GM21423 (cell line): ENCODE data around the gene KRTAP4-8.
"Not testable (repeated sequence)": the region's sequence is repeated elsewhere in the genome, so short reads cannot be mapped to it uniquely, and the experiment has no call there.

Experiments used
- ATAC-seq: cut with Tn5 transposase; IDR thresholded peaks from one replicate; pipeline ENCODE4 v1.9.1; 2021; ENCODE audit warnings: mild to moderate bottlenecking, moderate library complexity; ENCODE audit not compliant: unreplicated experiment

KRTAP4-8 gene

DNA sequence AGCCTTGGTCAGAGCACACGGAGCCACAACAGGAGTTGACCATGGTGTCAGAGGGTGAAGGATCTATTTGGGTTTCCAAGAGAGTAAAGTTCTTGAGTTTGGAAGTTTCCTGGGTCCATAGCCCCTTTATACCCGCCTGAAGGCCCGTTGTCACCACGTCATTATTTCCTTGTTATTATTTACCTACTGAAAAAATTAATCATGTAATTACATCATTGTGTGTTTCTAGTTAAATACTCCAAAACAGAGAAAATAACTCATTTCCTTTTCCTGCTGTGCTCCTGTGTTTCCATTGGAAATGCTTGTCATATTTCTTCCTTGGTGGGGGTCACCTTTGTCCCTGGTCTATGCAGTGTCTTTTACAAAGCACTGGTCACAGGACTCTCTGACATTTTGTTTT is at the start of gene KRTAP4-8:
KRTAP4-8 (minus strand) TSS at position 101 of the 400 bp plus-strand sequence; CDS start at position 43, 58 bp downstream.
- no peak for ATAC-seq

DNA sequence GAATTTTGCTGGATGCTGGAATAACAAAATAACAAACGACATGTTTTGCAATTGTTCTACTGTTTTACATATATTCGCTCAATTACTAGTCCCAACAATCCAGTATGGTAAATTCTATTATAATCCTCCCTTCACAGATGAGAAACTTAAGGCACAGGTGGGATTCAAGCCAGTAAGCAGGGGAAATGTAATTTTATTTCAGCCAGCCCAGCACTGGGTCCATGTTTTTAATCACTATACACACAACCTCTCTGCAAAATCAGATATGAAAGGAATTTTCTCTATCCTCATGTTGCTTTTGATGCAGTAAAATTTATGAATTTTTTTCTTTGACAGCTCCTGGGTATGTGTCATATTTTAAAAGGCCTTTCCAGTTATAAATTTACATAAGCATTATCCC is 47.3 kb upstream of the KRTAP4-8 start:
- no peak for ATAC-seq

DNA sequence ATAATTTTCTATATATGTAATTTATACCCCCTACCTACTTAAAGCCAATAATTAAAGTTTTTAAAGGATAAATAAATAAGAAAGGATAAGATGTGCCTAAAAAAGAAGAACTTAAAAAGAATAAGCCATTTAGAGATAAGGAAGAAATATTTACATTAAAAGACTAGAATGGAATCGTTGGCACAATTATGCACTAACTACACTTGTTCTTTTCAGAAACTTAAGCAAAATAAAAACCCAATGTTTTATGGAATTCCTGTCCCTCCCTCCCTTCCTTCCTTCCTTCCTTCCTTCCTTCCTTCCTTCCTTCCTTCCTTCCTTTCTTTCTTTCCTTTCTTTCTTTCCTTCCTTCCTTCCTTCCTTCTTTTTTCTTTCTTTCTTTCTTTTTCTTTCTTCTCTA is 46.9 kb upstream of the KRTAP4-8 start:
- no peak for ATAC-seq

DNA sequence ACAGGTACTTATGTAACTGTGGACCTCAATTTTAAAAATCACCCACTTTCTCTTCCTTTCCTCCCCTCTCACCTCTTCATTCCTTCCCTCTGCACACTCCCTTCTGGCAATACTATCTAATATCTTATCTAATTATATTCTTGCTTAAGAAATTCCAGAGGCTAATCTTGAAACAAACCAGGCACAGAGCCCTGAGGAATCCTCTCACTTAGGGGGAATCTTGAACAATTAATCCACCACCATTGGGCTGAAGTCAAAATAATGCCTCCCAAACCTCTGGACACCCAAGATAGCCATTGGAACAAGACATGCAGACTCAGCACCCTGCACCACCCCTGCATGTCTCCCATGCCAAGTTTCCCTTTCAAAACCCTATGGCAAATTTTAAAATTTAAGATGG is 43.4 kb upstream of the KRTAP4-8 start:
- ATAC-seq, result no peak

DNA sequence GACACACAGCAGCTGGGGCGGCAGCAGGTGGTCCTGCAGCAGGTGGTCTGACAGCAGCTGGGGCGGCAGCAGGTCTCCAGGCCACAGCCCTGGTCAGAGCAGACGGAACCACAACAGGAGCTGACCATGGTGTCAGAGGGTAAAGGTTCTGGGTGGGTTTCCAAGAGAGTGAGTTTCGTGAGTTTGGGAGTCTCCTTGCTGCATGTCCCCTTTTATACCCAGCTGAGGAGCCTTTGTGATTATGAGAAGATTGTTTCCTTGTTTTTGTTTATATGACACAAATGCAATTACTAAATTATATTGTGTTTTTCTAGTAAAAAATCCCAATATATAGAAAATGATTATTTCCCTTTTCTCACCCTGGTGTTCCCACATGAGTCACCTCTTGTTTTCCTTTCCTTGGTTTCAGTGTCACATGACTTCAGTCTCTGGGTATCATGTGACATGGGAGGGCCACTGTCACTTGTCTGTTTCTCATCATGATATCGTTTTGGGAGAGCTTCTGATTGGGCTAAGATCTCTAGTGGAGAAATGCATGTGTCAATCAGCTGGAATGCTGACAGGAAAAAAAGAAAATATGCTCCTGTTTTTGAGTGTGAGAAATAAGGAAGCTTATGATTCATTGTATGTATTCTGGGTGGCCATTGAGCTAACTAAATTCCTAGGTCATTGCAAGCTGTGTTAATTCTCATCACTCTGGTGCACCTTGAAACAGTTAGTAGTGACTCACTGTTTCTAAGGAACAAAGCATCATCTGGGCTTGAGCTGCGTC is 42.6 kb upstream of the KRTAP4-8 start, which contains the start of gene KRTAP4-6:
KRTAP4-6 (minus strand) TSS at position 185 of the 772 bp plus-strand sequence; CDS start at position 128, 57 bp downstream.
- ATAC-seq, result no peak

DNA sequence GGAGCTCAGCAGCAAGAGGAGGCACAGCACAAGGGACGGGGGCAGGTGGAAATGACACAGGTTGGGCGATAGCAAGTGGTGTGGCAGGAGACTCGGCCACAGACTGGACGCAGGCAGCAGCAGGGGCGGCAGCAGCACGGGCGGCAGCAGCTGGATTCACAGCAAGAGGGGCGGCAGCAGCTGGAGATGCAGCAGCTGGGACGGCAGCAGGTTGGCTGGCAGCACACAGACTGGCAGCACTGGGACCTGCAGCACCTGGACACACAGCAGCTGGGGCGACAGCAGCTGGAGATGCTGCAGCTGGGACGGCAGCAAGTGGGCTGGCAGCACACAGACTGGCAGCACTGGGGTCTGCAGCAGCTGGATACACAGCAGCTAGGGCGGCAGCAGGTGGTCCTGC is 41.9 kb upstream of the KRTAP4-8 start:
- not testable (repeated sequence) for ATAC-seq

DNA sequence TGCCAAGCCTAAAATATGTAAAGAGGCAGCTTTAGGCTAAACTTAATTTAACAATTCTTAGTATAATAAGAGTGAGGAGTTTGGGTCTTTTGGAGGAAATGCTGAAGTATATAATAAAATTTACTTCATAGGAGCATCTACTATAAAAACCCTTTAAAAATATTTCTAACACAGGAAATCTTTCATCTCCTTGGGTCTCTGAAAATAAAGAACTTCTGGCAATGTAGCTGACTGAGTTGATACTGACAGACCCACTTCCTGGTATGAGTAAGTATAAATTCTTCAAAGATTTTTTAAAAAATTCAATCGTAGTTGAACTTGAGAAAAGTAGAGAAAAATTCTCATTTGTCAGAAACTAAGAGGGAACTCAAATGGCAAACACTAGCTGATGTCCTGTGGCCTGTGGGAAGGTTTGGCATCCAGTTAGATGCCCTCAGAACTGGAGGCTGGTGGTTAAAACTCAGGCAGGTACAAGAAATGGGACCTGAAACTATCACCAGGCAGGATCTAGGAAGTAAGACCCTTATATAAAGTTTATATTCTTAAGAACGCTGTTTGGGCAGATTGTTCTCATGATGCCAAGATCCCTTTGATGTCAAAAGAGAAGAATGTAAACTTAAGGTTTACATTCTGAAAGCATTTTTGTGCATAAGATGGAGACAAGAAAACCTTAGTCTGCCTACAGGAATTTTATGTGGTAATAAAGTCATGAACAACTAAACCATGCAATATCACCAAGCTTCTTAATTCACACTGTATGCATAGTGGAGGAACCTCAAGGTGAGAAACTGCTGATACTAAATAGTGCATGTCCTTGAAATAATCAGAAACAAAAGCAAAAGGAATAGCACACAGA is 36.2 kb upstream of the KRTAP4-8 start:
- ATAC-seq, result no peak

DNA sequence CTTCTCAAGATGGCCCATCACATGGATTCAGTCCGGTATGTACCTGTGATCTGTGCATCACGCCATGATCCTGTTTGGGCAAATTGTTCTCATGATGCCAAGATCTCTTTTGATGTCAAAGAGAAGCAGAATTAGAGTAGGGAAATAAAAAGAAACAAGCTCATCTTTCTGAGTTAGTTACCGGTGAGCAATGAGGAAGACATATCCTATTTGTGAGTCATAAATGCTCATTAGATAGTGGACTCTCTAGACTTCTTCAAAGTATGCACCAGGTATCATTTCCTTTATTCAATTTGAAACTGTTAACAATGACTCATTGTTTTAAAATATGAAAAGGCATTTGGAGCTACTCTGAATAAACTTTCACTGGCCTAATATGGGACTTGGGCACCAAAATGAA is 34.0 kb upstream of the KRTAP4-8 start:
- ATAC-seq, result no peak

DNA sequence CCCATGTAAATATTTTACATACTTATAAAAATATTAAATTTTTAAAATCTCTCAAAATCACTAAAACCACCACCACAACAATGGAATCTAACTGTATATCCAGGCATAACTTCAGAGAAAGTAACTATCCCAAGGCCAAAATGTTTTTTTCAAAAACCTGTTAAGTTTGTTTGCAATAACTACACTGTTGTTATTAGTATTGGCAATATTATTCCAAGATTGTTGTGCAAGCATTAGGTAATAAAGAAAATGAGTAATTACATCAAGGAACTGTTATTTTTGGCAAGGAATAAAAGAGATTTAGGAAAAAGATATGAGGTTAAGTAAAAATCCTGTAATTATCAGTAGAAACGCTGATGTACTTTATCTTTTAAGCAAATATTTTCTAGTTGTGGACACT is 29.4 kb upstream of the KRTAP4-8 start:
- ATAC-seq, result no peak

DNA sequence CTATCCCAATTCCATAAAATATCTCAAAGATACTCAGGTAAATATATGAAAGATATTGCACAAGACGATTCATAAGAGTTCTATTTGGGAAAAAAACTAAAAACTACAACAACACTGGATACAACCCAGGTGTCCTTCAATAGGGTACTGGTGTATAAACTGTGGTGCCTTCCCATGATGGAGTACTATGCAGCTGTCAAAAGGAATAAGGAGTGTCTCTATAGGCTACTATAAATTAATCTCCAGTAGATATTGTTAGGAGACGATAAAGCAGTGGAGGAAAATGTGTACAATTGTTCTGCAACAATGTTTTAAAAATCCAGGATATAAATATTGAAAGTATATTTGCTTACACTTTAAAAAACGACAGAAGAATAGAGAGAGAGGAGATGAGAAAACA is 28.5 kb upstream of the KRTAP4-8 start:
- ATAC-seq, result no peak

DNA sequence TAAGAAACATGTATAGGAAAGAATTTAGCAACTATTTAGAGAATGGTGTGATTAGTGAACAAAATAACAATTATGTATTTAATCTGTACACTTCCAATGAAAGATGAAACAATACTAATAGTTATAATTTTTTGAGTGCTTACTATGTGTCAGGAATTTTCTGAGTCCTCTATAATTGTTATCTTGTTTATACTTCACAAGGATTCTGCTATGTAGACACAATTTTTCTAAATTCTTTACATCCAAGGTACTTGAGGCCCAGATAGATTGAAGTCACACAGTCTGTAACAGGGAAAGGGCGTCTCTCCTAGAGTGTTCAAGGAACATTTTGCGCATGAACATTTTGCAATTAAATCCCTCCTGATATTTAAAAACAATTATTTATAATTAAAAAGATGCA is 27.1 kb upstream of the KRTAP4-8 start:
- no peak for ATAC-seq

DNA sequence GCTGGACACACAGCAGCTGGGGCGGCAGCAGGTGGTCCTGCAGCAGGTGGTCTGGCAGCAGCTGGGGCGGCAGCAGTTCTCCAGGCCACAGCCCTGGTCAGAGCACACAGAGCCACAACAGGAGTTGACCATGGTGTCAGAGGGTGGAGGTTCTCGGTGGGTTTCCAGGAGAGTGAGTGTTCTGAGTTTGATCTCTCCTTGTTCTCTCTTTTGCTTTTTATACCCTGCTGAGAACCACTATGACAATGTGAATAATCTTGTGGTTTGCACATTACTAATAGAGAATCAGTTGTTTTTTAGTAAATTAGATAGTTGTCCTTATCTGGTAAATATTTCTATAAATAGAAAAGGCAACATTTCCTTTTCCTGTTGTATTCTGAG is 26.0 kb upstream of the KRTAP4-8 start, which contains the start of gene KRTAP4-12:
KRTAP4-12 (minus strand) TSS at position 192 of the 381 bp plus-strand sequence; CDS start at position 132, 60 bp downstream.
- not testable (repeated sequence) for ATAC-seq

DNA sequence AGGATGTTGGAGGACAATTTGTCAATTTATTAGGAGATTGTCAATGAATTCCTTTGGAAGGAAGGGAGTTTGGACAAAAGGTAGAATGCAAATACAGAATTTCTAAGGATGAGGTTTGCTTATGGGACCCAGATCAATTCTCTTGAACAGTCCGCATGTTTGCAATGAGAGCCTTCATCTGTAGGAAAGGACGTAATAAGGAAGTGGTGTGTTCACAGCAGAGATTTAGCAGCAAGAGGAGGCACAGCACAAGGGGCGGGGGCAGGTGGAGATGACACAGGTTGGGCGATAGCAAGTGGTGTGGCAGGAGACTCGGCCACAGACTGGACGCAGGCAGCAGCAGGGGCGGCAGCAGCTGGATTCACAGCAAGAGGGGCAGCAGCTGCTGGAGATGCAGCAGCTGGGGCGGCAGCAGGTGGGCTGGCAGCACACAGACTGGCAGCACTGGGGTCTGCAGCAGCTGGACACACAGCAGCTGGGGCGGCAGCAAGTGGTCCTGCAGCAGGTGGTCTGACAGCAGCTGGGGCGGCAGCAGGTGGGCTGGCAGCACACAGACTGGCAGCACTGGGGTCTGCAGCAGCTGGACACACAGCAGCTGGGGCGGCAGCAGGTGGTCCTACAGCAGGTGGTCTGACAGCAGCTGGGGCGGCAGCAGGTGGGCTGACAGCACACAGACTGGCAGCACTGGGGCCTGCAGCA is 25.5 kb upstream of the KRTAP4-8 start:
- ATAC-seq, result not testable (repeated sequence)

DNA sequence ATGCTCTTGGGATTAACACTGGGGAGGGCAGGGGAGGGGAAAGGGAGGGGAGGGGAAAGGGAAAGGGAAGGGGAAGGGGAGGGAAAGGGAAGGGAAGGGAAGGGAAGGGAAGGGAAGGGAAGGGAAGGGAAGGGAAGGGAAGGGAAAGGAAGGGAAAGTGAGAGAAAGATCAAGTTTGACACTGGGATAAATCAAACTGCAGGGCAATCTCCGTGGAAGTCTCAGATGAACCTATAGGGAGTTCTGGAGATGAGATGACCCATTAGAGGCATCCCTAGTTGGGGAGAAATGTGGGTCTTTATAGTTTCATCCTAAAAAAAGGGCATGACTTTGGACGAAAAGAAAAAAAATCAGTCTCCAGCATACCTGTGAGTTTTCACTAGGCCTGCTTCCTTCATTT is 23.8 kb upstream of the KRTAP4-8 start:
- ATAC-seq, result no peak

DNA sequence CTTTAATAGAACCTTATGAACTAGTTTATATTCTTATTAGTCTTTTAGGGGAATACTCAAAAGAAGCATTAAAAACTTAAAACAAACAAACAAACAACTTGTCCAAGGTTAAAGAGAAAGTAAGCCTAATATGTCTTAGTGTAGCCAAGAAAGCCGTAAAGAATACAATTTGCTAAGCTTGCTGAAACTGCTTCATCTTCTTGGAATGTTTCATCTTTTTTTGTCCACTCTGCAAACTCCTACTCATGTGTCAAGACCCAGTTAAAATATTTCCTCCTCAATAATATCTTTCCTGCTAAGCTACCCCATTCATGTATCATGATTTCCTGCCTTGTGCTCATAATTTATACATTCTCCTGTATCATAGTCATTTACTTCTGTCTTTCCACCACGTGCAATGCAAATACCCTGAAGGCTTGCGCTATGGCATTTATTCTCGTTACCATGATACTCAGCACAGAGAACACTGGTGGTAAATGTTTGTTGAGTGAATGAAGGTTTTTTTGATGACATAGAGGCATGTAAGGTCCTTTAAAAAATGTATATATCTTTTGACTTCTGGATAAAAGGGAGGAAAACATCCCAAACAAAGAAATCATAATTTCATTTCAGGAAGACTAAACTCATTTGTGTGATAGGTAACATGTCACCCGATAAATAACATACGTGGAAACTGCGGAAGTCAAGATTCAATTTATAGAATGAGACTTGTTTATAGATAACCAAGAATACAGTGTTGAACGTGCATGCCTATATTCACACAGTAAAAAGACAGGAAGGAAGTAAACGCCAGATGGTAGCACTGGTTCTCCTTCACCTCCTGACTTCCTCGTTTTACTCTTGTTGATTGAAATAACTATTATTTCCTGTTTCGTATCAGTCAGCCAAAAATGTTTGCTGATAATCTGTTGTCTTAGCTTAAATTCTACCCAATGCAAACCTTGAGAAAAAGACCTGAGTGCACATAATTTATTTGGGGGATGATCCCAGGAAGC is 22.1 kb upstream of the KRTAP4-8 start:
- not testable (repeated sequence) for ATAC-seq

DNA sequence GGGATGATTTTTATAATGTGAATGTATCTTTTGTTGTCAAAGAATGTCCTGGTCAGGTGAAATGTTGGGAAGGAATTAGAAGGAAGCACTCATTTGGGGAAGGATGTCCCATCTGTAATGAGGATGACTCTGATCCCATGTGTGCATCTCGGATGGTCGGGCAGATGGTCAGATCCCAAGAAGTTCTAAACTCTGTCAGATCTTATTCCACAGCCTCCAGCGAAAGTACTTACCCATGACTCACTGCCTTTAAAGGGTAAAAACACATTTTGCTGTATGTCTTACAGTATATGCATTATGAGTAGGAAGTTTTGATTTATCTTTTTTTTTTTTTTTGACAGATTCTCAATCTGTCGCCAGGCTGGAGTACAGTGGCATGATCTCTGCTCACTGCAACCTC is 20.8 kb upstream of the KRTAP4-8 start:
- ATAC-seq, result no peak

DNA sequence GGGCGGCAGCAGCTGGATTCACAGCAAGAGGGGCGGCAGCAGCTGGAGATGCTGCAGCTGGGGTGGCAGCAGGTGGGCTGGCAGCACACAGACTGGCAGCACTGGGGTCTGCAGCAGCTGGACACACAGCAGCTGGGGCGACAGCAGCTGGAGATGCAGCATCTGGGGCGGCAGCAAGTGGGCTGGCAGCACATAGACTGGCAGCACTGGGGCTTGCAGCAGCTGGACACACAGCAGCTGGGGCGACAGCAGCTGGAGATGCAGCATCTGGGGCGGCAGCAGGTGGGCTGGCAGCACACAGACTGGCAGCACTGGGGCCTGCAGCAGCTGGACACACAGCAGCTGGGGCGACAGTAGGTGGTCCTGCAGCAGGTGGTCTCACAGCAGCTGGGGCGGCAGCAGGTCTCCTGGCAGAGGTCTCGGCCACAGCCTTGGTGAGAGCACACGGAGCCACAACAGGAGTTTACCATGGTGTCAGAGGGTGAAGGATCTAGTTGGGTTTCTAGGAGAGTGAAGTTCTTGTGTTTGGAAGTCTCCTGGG is 20.0 kb upstream of the KRTAP4-8 start, which contains the start of gene KRTAP4-11:
KRTAP4-11 (minus strand) TSS at position 528 of the 541 bp plus-strand sequence; CDS start at position 470, 58 bp downstream.
- ATAC-seq, result not testable (repeated sequence)

DNA sequence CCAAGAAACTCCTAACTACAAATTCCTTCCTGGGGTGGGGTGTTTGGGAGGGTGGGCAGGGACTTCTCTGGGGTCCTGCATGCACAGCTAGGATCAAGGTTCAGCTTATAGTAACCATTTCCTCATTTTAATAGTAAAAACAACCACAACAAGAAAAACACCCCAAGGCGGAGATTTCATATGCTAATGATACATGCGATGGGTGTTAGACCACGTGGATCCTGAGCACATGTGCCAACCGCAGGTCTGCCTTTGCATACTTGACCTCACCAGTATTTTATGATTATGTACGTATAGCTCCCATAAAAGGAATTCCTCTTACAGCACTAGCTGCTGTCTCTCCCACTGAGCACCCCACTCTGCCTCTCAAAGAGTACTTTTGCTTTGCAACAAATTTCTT is 18.4 kb upstream of the KRTAP4-8 start:
- no peak for ATAC-seq

DNA sequence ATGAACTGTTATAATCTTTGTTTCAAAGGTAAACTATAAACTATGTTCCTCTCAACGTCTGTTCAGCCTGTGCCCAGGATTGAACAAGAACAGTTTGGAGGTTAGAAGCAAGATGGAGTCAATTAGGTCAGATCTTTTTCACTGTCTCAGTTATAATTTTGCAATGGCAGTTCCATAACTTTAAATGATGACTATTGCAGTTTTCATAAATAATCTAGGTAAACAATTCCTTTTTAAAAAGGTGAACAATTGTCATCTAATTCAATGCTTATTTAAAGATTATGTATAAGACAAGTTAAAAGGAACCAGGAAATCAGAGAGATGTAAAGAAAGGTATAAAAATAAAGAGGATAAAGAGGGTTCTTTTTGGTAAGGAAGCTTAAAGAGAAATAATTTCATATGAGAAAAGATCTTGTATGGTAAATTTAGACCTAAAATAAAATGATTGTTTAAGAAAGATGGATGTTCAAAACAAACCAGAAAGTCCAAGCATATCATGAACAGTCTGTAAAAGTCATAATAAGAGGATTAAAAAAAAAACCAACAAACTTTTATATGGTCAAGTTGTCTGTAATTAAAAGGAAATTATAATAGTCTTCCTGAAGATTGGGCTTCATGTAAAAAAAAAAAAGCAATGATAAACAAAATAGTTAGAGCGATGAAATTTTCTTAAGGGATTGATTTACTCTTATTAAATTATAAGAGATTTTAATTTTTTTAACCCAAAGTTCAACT is 13.4 kb upstream of the KRTAP4-8 start:
- no peak for ATAC-seq
